Stimulated activated CD4-positive, alpha-beta T cell treated with anti-CD3 and anti-CD28 coated beads, Interleukin-15, amount 100 ng/mL, for 24 hours (primary cell): ENCODE data around the gene UNKL.
"Not testable (repeated sequence)": the region's sequence is repeated elsewhere in the genome, so short reads cannot be mapped to it uniquely, and the experiment has no call there.

Experiments
- DNase-seq: peaks from one replicate; pipeline ENCODE4 v3.0.0-alpha.2; 2020

UNKL gene

DNA sequence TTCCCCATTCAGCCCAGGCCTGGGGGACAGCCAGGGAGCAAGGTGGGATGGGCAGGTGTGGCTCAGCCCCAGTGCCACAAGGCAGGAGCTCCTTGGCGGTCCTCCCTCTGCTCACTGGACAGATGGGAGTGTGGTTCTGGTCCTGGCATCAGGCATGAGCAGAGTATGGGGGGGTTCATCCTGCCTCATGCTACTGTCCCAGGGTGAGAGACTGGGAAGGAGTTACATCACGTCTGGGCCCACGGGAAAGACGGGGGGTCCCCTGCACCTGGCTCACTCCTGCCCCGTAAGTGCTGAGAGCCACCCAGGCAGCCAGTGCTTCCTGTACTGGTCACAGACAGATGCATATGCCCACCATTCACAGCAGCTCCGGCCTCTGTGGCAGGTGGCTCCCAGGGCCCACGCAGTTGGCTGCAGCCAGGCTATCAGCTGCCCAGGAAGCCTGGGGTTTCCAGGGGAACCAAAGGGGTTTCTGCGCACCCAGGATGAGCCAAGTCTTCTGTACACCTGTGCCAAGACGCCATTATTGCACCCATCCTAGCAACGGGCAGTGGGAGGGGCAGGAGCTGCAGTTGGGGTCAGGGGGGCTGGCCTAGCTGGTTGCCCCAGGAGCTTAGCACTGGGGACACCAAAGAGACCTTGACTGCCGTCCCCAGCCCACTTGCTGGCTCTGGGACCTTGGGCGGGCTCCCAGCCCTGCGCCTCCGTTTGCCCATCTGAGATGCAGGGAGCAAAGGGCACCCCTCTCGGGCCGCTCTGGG is 79.1 kb downstream of the UNKL start:
- DNase-seq, result no peak

DNA sequence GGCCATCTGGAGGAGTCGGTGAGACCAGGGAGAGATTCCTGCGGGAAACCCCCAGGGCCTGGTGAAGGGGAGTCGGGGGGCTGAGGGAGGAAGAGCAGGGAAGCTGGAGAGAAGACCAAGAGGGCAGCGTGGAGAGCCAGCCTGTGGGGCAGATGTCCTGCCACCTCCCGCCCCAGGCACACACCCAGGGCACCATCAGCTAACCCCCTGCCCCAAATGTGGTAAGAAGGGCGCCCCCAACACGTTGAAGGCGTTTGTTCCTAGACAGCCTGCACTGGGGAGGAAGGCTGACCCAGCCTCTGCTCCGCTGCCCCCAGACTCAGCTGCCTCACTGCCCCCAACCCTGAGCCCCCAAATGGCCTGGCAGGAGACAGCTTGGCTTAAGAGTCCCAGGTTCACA is 79.8 kb downstream of the UNKL start:
- DNase-seq, result no peak

DNA sequence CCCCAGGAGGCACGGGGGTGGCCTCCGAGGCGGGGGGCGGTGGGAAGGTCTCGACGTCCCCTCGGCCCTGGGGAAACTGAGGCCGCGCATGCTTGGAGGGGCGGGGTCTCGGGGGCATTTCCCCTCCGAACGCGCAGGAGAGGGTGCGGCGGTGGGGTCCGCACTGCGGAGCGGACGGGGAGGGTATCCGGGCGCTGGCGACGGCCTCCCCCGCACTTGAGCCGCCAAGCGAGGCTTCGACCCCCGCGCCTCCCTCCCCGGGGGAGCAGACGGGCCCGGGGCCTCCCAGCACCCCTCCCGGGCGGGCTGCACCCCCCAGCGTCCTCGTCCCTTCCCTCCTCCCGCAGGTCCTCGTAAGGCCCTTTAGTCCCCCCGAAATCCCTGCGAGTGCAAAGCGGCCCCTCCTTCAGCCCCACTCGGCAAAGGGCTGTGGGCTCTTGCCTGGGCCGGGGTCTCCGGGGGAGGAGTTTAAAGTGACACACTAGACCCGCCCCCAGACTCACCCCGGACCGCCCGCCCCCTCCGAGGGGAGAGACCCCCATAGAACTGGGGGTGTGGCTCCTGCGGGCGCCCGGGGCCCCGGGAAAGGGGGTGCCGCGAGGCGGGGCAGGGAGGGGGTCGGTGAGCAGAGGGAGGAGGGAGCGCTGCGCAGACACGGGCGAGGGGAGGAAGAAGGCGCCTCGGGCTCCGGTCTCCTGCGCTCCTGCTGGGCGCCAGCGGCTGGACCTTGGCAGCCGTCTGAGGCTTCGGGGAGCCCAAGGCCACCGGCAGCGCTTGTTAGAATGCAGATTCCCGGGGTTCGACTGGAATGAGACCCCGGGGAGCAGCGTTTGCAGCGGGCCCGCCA is 80.4 kb downstream of the UNKL start:
- no peak for DNase-seq

DNA sequence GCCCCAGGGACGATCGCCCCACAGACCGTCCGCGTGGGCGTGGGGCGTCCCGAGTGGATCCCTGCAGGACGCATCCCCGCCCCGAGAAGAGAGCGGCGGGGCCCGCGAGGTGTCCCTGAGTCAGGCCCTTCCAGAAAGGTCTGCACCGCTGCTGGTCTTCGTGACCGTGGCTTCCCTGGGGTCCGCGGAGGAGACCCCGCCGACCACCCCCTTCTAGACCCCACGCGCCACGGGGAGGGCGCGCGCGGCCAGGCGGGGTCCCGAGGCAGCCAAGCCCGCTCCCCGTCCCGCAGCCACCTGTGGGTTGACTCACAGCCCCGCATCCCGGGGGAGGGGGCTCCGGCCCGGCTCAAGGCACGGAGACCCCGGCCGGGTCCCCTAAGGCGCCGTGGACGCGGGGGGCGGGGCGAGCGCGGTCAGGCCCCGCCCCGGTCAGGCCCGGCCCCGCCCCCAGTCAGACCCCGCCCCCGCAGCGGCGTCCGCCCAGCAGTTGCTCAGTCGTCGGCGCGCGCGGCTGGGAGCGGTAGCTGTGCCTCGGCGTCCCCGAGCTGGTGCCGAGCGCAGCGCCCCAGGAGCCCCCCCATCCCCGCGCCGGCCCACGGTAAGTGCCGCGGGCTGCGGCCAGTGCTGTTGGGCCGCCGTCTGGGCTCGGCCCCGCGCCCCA is 81.2 kb downstream of the UNKL start, which contains the start of gene BAIAP3:
Gene BAIAP3, plus strand, starts transcription at position 497 of the 664 bp plus-strand sequence. CDS start 4,905 bp downstream, outside the sequence.
- DNase-seq, result peak; percentile 68

DNA sequence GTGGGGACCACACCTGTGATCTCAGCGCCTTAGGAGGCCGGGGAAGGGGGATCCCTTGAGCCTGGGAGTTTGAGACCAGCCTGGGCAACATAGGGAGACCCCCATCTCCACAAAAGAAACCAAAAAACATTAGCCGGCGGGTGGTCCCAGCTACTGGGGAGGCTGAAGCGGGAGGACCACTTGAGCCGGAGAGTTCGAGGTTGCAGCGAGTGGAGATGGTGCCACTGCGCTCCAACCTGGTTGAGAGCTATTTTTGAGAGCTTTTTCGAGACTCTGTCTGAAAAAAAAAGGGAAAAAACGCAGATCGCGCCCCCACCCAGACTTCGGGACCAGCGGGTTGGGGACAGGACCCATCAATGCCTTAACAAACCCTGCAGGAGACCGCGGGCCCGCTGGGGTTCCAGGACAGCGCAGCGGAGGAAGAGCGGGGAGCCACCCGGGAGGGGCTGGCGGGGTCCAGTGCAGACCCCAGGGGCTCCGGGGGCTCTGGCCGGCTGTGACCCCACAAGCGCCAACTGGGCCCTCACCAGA is 81.8 kb downstream of the UNKL start:
- DNase-seq, result no peak

DNA sequence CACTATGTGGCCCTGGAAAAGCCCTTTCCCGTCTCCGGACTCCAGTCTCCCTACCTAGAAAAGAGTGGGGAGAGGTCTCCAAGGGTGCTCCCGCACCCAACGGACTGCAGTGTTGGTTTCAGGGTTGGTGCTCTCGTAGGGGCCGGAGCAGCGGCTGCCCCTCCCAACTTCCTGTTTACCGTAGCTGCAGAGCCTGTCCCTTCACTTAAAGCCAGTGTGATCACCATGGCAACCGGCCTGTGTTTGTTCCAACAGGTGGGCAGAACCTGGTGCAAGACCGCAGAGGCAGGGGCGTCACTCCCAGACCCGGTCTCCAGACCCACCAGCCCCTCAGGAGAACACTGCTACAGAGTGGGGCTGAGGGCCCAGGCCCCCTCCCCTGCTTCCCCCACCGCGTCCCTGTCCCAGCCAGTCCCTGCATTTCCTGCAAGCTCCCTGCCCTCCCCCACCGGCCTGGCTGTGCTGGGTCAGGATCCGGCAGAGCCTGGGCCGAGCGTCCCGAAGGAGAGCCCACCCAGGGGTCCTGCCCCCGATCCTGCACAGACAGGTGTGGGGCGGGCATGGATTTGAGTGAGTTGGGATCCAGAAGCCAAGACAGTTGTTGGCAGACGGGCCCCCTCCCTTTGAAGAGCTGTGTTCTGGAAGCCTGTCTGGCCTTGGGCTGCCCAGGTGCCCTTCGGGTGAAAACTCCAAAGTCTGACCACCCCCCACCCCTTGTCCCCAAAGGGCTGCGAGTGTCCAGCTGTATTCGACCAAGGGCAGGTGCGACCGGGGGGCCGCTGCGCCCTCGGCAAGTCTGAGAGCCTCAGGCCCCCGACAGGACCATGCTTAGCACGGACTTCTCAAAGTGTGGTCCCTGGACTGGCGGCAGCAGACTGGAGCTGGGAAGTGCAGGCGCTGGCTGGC is 82.5 kb downstream of the UNKL start:
- peak; percentile 48 for DNase-seq

DNA sequence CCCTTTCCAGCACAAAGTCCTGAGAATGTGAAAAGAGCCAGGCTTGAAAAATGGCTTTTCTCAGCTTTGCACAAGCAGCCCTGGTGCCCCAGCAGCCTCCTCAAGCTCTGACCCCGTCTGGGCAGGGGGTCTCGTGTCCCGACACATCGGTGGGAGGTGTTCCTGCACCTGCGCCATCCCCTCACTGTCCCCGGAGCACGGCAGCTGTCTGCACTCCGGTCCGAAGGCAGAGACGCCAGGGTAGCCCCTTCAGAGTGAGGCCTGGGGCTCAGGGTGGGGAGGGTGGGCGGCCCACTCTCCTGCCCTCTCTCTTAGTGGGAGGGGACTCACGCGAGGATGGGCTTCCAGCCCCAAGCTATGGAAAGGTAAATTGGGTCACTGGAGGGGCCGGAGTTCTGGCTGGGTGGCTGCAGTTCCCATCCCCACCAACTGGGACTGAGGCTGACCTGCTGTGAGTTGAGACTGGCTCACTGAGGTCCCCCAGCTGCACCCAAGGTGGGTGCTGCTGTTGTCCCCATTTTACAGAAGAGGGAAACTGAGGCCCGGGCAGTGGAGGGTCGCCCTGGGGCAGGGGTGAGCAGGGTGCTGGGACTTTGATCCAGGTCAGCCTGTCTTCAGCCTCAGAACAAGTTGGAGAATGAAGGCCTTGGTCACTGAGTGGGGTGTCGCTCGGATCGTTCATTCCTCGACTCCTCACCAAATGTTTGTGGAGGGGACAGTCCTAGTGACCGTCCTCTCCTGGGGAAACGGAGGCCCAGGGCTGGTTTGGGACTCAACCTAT is 83.4 kb downstream of the UNKL start:
- DNase-seq, result no peak

DNA sequence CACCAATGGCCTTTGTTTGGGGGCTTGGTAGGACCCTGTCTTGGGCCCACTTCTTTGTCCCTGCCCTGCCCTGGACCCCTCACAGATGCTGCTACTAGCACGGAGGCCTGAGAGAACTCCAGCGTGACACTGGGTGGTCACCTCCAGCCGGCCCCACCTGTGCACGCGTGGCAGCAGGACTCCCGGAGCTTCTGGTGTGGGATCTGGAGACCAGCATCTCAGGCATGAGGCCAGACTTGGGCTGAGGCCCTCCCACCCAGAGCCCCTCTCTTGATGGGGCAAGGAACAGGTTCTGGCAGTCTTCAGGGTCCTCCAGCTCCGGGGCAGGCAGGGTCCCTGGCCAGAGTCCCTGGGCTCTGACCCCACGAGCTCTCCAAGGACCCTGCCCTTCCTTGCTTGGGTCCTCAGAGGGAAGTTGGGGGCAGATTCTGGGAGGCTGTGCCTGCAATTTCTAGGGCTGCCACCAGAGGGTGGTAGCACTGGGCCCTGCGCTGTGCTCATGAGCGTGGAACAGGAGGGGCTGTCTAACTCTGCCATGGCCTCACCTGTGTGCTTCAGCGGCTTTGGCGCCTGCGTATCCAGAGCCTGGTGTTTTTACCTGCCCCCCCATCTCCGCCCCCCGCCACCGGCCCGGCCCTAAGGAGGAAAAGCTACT is 84.1 kb downstream of the UNKL start:
- peak; percentile 62 for DNase-seq

DNA sequence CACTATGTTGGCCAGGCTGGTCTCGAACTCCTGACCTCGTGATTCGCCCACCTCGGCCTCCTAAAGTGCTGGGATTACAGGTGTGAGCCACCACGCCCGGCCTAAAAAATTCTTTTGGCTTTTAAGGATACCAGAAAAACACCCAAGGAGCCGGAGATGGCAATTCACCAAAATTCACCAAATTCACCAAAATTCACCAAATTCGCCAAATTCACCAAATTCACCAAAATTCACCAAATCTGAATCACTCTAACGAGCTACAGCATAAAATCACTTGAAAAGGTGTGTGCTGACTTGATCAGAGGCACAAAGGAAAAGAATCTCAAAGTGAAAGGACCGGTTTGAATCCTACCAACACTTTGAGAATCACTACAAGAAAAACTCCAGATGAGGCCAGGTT is 85.5 kb downstream of the UNKL start:
- not testable (repeated sequence) for DNase-seq

DNA sequence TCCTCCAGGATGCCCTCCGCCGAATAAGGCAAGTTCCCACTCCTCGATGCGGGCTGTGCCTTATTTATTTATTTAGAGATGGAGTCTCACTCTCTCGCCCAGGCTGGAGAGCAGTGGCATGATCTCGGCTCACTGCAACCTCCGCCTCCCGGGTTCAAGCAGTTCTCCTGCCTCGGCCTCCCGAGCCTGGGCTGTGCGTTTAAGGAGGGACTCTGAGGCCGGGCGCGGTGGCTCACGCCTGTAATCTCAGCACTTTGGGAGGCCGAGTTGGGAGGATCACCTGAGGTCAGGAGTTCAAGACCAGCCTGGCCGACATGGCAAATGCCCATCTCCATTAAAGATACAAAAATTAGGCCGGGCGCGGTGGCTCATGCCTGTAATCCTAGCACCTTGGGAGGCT is 86.4 kb downstream of the UNKL start:
- DNase-seq, result not testable (repeated sequence)

DNA sequence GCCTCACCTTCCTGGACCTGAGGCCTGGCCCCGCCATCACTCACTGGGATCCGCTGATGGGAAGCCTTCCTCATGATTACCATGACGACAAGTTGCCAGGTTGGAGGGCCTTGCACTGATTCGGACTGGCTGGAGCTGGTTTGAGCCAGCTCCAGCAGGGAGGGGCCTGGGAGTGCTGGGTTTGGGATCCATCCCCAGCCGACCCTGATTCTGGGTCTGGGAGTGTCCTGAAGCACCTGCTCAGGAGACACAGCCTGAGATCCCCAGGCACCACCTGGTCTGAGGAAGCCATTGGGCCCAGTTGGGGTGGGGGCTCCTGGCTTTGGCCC is 86.9 kb downstream of the UNKL start:
- DNase-seq, result no peak

DNA sequence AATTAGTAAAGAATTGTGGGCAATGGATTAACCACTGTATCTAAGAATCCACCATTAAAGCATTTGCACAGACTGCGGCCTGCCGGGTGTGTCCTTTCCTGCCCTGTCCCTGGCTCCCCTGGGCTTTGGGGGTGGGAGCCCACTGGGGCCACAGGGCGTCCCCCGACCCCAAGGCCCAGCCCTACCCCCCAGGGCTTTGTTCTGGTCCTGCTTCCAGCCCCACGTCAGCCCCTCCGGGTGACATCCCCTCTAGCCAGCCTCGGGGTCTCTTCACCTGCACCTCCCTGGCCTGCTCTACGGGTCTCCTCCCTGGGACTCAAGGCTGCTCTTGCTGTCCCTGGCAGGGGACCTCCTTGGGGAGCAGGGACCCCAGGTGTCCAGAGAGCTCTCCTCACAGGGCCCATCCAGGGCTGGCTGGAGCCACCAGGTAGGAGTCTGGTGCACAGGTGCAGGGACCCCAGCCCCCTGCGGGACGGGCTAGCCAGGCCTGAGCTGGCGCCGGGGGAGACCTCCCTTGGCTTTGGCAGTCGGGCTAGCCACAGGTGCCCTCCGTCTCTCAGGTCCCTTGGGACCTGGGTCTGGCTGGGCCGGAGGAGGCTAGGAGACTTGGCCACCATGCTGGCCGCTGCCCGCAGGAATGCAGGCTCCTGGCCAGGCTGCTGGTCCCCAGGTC is 87.4 kb downstream of the UNKL start:
- DNase-seq, result no peak

DNA sequence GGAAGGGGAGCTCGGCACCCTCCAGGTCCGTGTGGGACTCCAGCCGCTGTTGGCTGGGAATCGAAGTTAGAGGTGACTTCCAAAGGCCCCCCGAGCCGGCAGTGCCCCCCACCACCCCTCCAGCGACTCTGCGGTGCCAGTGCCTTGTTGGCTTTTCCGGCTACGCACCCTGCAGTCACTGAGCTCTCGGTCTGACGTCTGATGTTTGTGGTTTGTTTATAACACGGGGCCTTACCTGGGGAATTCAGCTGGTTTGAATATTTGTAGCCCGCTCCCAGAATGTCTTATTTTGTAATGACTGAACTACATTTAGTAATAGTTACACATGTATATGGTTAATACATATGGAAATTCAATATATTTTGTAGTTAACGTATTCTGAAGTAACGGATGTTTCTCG is 88.1 kb downstream of the UNKL start:
- DNase-seq, result no peak

DNA sequence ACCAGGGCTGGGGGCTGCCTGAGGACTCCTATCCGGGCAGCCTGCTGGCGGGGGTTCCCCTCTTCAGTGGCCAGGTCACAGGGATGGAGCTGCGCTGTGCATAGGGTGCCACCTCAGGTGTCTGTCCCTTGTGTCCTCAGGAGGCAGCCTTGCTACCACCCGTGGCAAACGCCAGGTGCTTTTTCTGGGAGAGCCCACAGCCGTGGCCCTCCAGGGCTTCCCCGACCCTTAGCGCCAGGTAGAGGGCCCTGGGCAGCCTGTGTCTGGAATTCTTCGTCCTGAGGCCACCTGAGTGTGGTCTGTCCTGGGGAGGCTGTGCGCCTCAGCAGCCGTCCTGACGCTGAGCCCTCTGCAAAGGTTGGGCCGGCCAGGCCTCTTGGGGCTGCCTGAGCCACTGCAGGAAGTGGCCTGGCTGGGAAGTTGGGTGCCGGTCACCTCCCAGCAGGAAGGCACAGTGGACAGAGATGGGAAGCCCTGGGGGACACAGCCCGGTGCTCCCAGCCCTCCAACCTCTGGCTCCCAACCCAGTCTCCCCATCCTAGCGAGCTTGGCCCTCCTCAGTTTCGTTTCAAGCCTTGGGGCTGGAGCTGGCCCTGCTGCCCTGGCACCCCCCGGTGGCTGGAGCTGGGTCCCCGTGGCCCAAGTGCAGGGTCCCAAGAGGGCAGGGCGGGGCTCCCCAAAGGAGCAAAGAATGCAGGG is 88.7 kb downstream of the UNKL start:
- no peak for DNase-seq

DNA sequence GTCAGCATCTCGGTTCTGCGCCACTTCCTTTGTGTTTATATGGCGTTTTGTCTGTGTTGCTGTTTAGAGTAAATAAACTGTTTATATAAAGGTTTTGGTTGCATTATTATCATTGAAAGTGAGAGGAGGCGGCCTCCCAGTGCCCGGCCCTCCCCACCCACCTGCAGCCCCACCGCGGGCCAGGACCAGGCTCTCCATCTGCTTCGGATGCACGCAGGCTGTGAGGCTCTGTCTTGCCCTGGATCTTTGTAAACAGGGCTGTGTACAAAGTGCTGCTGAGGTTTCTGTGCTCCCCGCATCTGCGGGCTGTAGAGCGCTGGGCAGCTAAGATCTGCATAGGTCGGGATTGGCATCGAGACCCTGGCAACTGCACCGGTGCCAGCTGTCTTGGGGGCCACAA is 89.2 kb downstream of the UNKL start:
- no peak for DNase-seq

DNA sequence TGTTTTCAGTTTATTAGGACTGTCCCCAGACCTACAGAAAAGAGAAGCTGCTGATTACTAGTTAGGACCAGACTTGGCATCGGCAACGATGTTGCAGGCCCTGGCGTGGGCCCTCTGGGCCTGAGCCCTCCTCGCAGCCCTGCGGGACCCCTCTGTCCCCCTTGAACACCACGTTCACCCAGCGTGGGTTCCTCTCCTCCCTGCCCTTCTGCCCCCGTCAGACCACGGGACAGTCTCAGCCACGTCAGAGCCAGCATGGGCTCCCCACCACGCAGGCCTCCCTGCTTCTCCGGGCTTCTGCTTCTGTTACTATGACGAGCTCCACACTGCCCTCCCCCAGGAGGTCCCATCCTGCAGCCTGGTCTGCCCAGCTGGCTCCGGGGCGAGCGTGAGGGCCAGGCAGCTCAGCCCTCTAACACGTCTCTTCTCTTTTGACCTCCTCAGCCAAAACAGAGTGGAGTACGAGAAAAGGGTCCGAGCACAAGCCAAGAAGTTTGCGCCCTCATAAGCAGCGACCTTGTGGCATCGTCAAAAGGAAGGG is 90.1 kb downstream of the UNKL start:
- no peak for DNase-seq

DNA sequence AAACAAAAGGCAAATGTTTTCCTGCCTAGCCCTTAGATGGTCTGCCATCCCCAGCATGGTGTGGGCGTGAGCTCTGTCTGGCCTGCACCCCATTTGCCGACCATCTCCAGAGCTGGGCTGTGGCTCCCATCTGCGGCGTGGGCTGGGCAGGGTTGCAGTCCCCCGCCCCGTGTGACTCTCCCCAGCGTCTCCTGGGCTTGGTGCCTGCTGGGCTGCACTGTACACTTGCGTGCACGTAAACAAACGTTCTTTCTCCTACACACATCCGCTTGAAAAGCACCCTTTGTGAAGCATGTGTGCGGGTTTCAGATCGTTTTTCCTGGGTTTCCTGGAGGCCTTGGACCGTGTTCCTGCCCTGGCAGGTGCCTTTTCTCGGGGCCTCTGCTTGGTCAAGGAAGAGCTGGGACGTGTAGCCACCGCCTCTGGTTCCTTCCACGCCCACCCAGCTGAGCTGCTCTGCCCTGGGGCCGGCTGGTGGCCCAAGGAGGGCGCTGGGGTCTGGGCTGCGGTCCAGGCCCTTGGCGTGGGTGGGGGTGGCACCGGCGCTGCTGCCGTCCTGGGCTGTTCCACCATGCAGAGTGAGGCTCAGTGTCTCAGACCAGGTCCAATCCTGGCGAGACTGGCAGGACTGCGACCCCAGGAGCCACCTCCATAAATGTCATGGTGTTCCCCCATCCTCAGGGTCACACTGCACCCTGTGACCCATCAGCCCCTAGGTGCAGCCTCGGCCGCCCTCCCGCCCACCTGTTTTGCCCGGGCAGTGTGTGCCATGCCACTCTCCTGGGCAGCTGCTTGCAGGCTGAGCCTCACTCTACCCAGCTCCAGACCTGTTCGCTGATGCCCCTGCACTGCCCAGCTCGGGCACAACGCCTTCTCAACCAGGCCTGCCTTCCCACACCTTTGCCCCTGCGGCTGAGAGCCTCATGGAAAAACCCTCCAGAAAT is 90.9 kb downstream of the UNKL start:
- no peak for DNase-seq

DNA sequence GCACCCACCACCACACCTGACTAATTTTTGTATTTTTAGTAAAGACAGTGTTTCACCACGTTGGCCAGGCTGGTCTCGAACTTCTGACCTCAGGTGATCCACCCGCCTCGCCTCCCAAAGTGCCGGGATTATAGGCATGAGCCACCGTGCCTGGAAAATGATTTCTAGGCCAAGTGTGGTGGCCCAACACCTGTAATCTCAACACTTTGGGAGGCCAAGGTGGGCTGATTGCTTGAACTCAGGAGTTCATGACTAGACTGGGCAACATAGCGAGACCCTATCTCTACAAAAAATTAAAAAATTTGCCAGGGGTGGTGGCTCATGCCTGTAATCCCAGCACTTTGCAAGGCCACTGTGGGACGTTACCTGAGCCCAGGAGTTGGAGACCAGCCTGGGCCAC is 92.1 kb downstream of the UNKL start:
- DNase-seq, result no peak
